Tibial nerve (tissue), 4 donors: ENCODE results near the gene BCAS1. TPM values are rescaled to one million over a fixed set of nuclear protein-coding genes. Genes with fewer than 3 reads are reported as not detected.
"Not testable (repeated sequence)": the region's sequence is repeated elsewhere in the genome, so short reads cannot be mapped to it uniquely, and the experiment has no call there.

Experiments used
- DNase-seq, 2 donors: peaks; one replicate each; pipeline ENCODE4 v3.0.0-alpha.2; 2019; ENCODE audit warnings: low spot score in 2 of 2
- H3K27ac ChIP-seq, 4 donors: fragments of 200-600 bp; sonication (generic) in 3 of 4; one replicate each; pipeline ENCODE4 v1.5.1; 2017 to 2019; ENCODE audit warnings: mild to moderate bottlenecking in 1 of 4
- H3K27me3 ChIP-seq, 2 donors: fragments of 200-600 bp; sonication (generic) in 1 of 2; one replicate each; pipeline versions ENCODE4 v1.5.1 to v1.6.0; 2017 to 2019
- H3K36me3 ChIP-seq, 3 donors: fragments of 200-600 bp; sonication (generic); one replicate each; pipeline ENCODE4 v1.5.1; 2018 to 2019
- H3K4me1 ChIP-seq, 4 donors: fragments of 200-600 bp; sonication (generic) in 3 of 4; one replicate each; pipeline ENCODE4 v1.5.1; 2017 to 2019
- H3K4me3 ChIP-seq, 4 donors: fragments of 200-600 bp; sonication (generic) in 3 of 4; one replicate each; pipeline ENCODE4 v1.5.1; 2017 to 2019; ENCODE audit warnings: mild to moderate bottlenecking in 1 of 4, moderate library complexity in 1 of 4
- H3K9me3 ChIP-seq, 4 donors: fragments of 200-600 bp; sonication (generic) in 3 of 4; one replicate each; pipeline ENCODE4 v1.5.1; 2017 to 2019
- CTCF ChIP-seq, 5 experiments: fragments of 200-600 bp in 3 of 5; fragments of 450-650 bp in 2 of 5; sonication (generic) in 3 of 5; IDR thresholded peaks; one replicate each; pipeline ENCODE4 v1.5.1; 2016 to 2019; ENCODE audit warnings: antibody characterized with exemption in 5 of 5, mild to moderate bottlenecking in 3 of 5, moderate library complexity in 2 of 5
- EP300 ChIP-seq, 2 donors: sonication (generic); formaldehyde crosslinking; IDR thresholded peaks; one replicate each; pipeline ENCODE4 v1.6.1; 2017; ENCODE audit warnings: antibody characterized with exemption in 2 of 2, mild to moderate bottlenecking in 1 of 2
- POLR2A ChIP-seq, 2 donors: fragments of 450-650 bp; IDR thresholded peaks; one replicate each; pipeline ENCODE4 v1.6.1; 2017; ENCODE audit warnings: antibody characterized with exemption in 2 of 2, mild to moderate bottlenecking in 2 of 2, moderate library complexity in 2 of 2
- WGBS, 2 donors: methylation state at CpG; one replicate each; pipeline ENCODE4 v1.1.5; 2018; 5-methylcytosine and 5-hydroxymethylcytosine counted together
- total RNA-seq, 4 donors: library from RNA; depleted of rRNA; stranded (reverse); fragments of >200 nt; gene quantifications; one replicate each; pipeline ENCODE4 v1.1.0, GENCODE V29; 2016

The BCAS1 gene
- total RNA-seq, 4 donors from 2014 or later = 34.8 to 59.6 (median 47.1) TPM

GRCh38 chr20:53937929-53938367, 132.4 kb downstream of the BCAS1 start:
- no peaks in the 10 kb centered on the region for H3K9me3 ChIP-seq
- no peaks in the 10 kb centered on the region for H3K36me3 ChIP-seq
- 87 to 96% methylated on average over 5 of the region's 5 CpGs for WGBS, 2 donors
- no peak for DNase-seq
- H3K4me3 ChIP-seq = no peak overlapping the region
- peak overlapping the region in 2 of 4 donors; percentile 80 to 82 for H3K27ac ChIP-seq
- H3K27me3 ChIP-seq = no peaks in the 10 kb centered on the region
- H3K4me1 ChIP-seq = peaks cover 3 to 64% (median 38%) of the 10 kb centered on the region in 4 donors
- TF ChIP-seq CTCF (IDR thresholded peaks at IDR 0.05) (no peak), POLR2A (IDR thresholded peaks at IDR 0.05) (no peak), EP300 (IDR thresholded peaks at IDR 0.05) (no peak)

GRCh38 chr20:53937339-53937741, 133.1 kb downstream of the BCAS1 start:
- no peak for TF ChIP-seq EP300 (IDR thresholded peaks at IDR 0.05)
- Histone ChIP-seq H3K27ac (peak overlapping the region in 1 of 4 donors; percentile 0), H3K4me3 (no peak overlapping the region), H3K4me1 (peaks cover 3 to 59% (median 37%) of the 10 kb centered on the region in 4 donors), H3K9me3 (no peaks in the 10 kb centered on the region), H3K27me3 (no peaks in the 10 kb centered on the region), H3K36me3 (no peaks in the 10 kb centered on the region)
- no peak for DNase-seq
- 86 to 91% methylated on average over 5 of the region's 5 CpGs for WGBS, 2 donors

- no peaks in the 10 kb centered on the region for H3K9me3 ChIP-seq
- TF ChIP-seq CTCF (IDR thresholded peaks at IDR 0.05) = no peak
- TF ChIP-seq POLR2A (IDR thresholded peaks at IDR 0.05) = no peak
- TF ChIP-seq EP300 (IDR thresholded peaks at IDR 0.05) = no peak
- no peak for DNase-seq
- no peaks in the 10 kb centered on the region for H3K36me3 ChIP-seq
- WGBS, 2 donors = 59% methylated on average over 5 of the region's 5 CpGs
- H3K27me3 ChIP-seq = no peaks in the 10 kb centered on the region
- peaks cover 3 to 41% (median 26%) of the 10 kb centered on the region in 4 donors for H3K4me1 ChIP-seq
- H3K27ac ChIP-seq = peak overlapping the region; percentile 20 to 89 (median 68)
- H3K4me3 ChIP-seq = no peak overlapping the region
These were observed 134.9 kb downstream of the BCAS1 start for GRCh38 chr20:53935344-53936084.

- Histone ChIP-seq H3K4me1 (peaks cover 3 to 33% (median 23%) of the 10 kb centered on the region in 4 donors), H3K27me3 (no peaks in the 10 kb centered on the region), H3K9me3 (no peaks in the 10 kb centered on the region), H3K36me3 (no peaks in the 10 kb centered on the region), H3K4me3 (no peak overlapping the region), H3K27ac (peak overlapping the region; percentile 20 to 89 (median 68))
- WGBS, 2 donors = 28 to 33% methylated on average over 6 of the region's 6 CpGs
- TF ChIP-seq POLR2A (IDR thresholded peaks at IDR 0.05) (no peak), CTCF (IDR thresholded peaks at IDR 0.05) (peak in 1 of 5 experiments; percentile 8)
- no peak for DNase-seq
These were observed 135.7 kb downstream of the BCAS1 start for GRCh38 chr20:53934421-53935343.

- DNase-seq = no peak
- no peaks in the 10 kb centered on the region for H3K27me3 ChIP-seq
- H3K9me3 ChIP-seq = no peaks in the 10 kb centered on the region
- no peak overlapping the region for H3K4me3 ChIP-seq
- no peaks in the 10 kb centered on the region for H3K36me3 ChIP-seq
- 87 to 90% methylated on average over 2 of the region's 2 CpGs for WGBS, 2 donors
- TF ChIP-seq CTCF (IDR thresholded peaks at IDR 0.05) (no peak), POLR2A (IDR thresholded peaks at IDR 0.05) (no peak), EP300 (IDR thresholded peaks at IDR 0.05) (no peak)
- H3K4me1 ChIP-seq = peaks cover 0 to 22% (median 18%) of the 10 kb centered on the region in 4 donors
- peak overlapping the region in 2 of 4 donors; percentile 73 to 89 for H3K27ac ChIP-seq
These were observed 137.1 kb downstream of the BCAS1 start for GRCh38 chr20:53933232-53933846.

GRCh38 chr20:53932655-53933192, 137.7 kb downstream of the BCAS1 start:
- not testable (repeated sequence) for H3K27me3 ChIP-seq
- 94 to 98% methylated on average over 5 of the region's 5 CpGs for WGBS, 2 donors

More at GRCh38 chr20:53932655-53933192, 137.7 kb downstream of the BCAS1 start:
- not testable (repeated sequence) for DNase-seq, H3K9me3 ChIP-seq, H3K4me3 ChIP-seq, H3K36me3 ChIP-seq
- Histone ChIP-seq H3K27ac (peak overlapping the region in 1 of 4 donors; percentile 89), H3K4me1 (peaks cover 0 to 22% (median 18%) of the 10 kb centered on the region in 4 donors)
